IMR-90 (cell line): Measurements from ENCODE around the gene CCM2. TPM values are rescaled to one million over a fixed set of nuclear protein-coding genes. Genes with fewer than 3 reads are reported as not detected.

Source experiments
- ATAC-seq: fragments of 200-7000 bp; cut with Tn5 transposase; 2 replicates; pipeline ENCODE4 v1.9.1; 2020; ENCODE audit warnings: low read depth, mild to moderate bottlenecking, moderate library complexity
- BruUV-seq: library from RNA; stranded (reverse); fragments of 400-500 nt; replicated peaks from 2 replicates; lab custom pipeline; 2021; lab: Mats Ljungman, UMichigan
- CTCF ChIA-PET: fragments of 300-600 bp; formaldehyde crosslinking; extraction: SDS; loops from one replicate; lab custom pipeline; 2021; ENCODE audit warnings: antibody characterized with exemption; lab: Yijun Ruan, JAX
- POLR2A ChIA-PET: fragments of 300-600 bp; sonication (Branson Sonifier 250); formaldehyde crosslinking; loops from one replicate; lab custom pipeline; 2022; ENCODE audit warnings: antibody characterized with exemption; ENCODE audit not compliant: unreplicated experiment; lab: Charles Lee
- DNase-seq: peaks from one replicate; pipeline ENCODE4 v3.0.0; 2013
- H2AFZ ChIP-seq: replicated peaks from 2 replicates; pipeline ENCODE3; 2013; ENCODE audit warnings: low read length, mild to moderate bottlenecking; ENCODE audit not compliant: poor library complexity
- H2AK5ac ChIP-seq: 2 replicates; pipeline ENCODE4 v1.6.1; 2013; ENCODE audit warnings: low read depth, low read length, inconsistent platforms
- H2AK9ac ChIP-seq: replicated peaks from 2 replicates; pipeline ENCODE3; 2013; ENCODE audit warnings: mild to moderate bottlenecking, low read depth, low read length, moderate library complexity; ENCODE audit not compliant: poor library complexity
- H2BK120ac ChIP-seq: 2 replicates; pipeline ENCODE4 v1.6.1; 2013; ENCODE audit warnings: low read depth, low read length, inconsistent platforms
- H2BK15ac ChIP-seq: 3 replicates; pipeline ENCODE4 v1.6.1; 2013; ENCODE audit warnings: low read depth, low read length, inconsistent platforms
- H2BK20ac ChIP-seq: 2 replicates; pipeline ENCODE4 v1.6.1; 2013; ENCODE audit warnings: low read depth, mild to moderate bottlenecking, inconsistent platforms, low read length, moderate library complexity
- H2BK5ac ChIP-seq: 2 replicates; pipeline ENCODE4 v1.6.1; 2013; ENCODE audit warnings: mild to moderate bottlenecking, low read depth, low read length, inconsistent platforms; ENCODE audit not compliant: poor library complexity, severe bottlenecking
- H3K14ac ChIP-seq: replicated peaks from 2 replicates; pipeline ENCODE4 v1.6.1; 2013; ENCODE audit warnings: low read depth, low read length, inconsistent platforms
- H3K18ac ChIP-seq: 2 replicates; pipeline ENCODE4 v1.6.1; 2013; ENCODE audit warnings: low read depth, low read length, control low read depth
- H3K23ac ChIP-seq: 2 replicates; pipeline ENCODE4 v1.6.1; 2013; ENCODE audit warnings: low read depth, low read length, inconsistent platforms
- H3K27ac ChIP-seq: 2 replicates; pipeline ENCODE4 v1.5.1; 2013; ENCODE audit warnings: mild to moderate bottlenecking, control low read depth, low read length; ENCODE audit not compliant: insufficient read depth
- H3K27me3 ChIP-seq: 2 replicates; pipeline ENCODE4 v1.6.1; 2013; ENCODE audit warnings: low read length; ENCODE audit not compliant: control insufficient read depth, insufficient read depth
- H3K36me3 ChIP-seq: 2 replicates; pipeline ENCODE4 v1.6.1; 2013; ENCODE audit warnings: low read length, mixed read lengths; ENCODE audit not compliant: control insufficient read depth, insufficient read depth
- H3K4ac ChIP-seq: 2 replicates; pipeline ENCODE4 v1.6.1; 2013; ENCODE audit warnings: low read depth, low read length, inconsistent platforms
- H3K4me1 ChIP-seq: 2 replicates; pipeline ENCODE4 v1.6.1; 2013; ENCODE audit warnings: low read length, mixed read lengths; ENCODE audit not compliant: control insufficient read depth, insufficient read depth
- H3K4me2 ChIP-seq: 2 replicates; pipeline ENCODE4 v1.6.1; 2013; ENCODE audit warnings: low read depth, mild to moderate bottlenecking, control low read depth, low read length, moderate library complexity
- H3K4me3 ChIP-seq: 2 replicates; pipeline ENCODE4 v1.5.1; 2013; ENCODE audit warnings: low read depth, mild to moderate bottlenecking, control low read depth, low read length, moderate library complexity; ENCODE audit not compliant: insufficient read depth
- H3K56ac ChIP-seq: 2 replicates; pipeline ENCODE4 v1.6.1; 2013; ENCODE audit warnings: low read length, inconsistent platforms; ENCODE audit not compliant: insufficient read depth; ENCODE audit errors: extremely low read depth
- H3K79me1 ChIP-seq, 2 experiments: 2 replicates each; pipeline ENCODE4 v1.6.1; 2013; ENCODE audit warnings: low read length in 2 of 2, inconsistent platforms in 1 of 2, low read depth in 1 of 2
- H3K9ac ChIP-seq: 2 replicates; pipeline ENCODE4 v1.6.1; 2013; ENCODE audit warnings: low read depth, low read length, control low read depth
- H3K9me1 ChIP-seq: 2 replicates; pipeline ENCODE4 v1.6.1; 2013; ENCODE audit warnings: low read length, inconsistent platforms; ENCODE audit not compliant: insufficient read depth
- H3K9me3 ChIP-seq: 2 replicates; pipeline ENCODE4 v1.6.1; 2013; ENCODE audit warnings: low read length; ENCODE audit not compliant: control insufficient read depth, insufficient read depth
- H4K20me1 ChIP-seq: 2 replicates; pipeline ENCODE4 v1.6.1; 2013; ENCODE audit warnings: low read length, inconsistent platforms; ENCODE audit not compliant: insufficient read depth
- H4K5ac ChIP-seq: 2 replicates; pipeline ENCODE4 v1.6.1; 2013; ENCODE audit warnings: mild to moderate bottlenecking, low read depth, low read length, control low read depth
- H4K8ac ChIP-seq, 2 experiments: 2 replicates each; pipeline ENCODE4 v1.6.1; 2013; ENCODE audit warnings: low read depth in 2 of 2, low read length in 2 of 2, control low read depth in 1 of 2, inconsistent platforms in 1 of 2
- H4K91ac ChIP-seq: 2 replicates; pipeline ENCODE4 v1.6.1; 2013; ENCODE audit warnings: low read depth, low read length, inconsistent platforms; ENCODE audit not compliant: insufficient read depth
- BHLHE40 ChIP-seq: fragments of 150-350 bp; IDR thresholded peaks from 2 replicates; pipeline ENCODE4 v1.6.1; 2016; ENCODE audit warnings: mild to moderate bottlenecking, low read depth, low read length
- CEBPB ChIP-seq: IDR thresholded peaks from 2 replicates; pipeline ENCODE4 v1.6.1; 2012; ENCODE audit warnings: low read depth, low read length, improper control_type of control experiment
- CHD1 ChIP-seq: IDR thresholded peaks from 2 replicates; pipeline ENCODE4 v1.6.1; 2012; ENCODE audit warnings: low read depth, low read length, improper control_type of control experiment
- ELK1 ChIP-seq: fragments of 150-350 bp; IDR thresholded peaks from 2 replicates; pipeline ENCODE4 v1.6.1; 2016; ENCODE audit warnings: low read depth, mild to moderate bottlenecking, low read length, moderate library complexity, borderline replicate concordance
- FOS ChIP-seq: fragments of 150-350 bp; IDR thresholded peaks from 2 replicates; pipeline ENCODE4 v1.6.1; 2016; ENCODE audit warnings: low read depth, low read length
- MAFK ChIP-seq: IDR thresholded peaks from 2 replicates; pipeline ENCODE4 v1.6.1; 2012; ENCODE audit warnings: low read depth, low read length, improper control_type of control experiment
- MAZ ChIP-seq: IDR thresholded peaks from 2 replicates; pipeline ENCODE4 v1.6.1; 2012; ENCODE audit warnings: low read depth, mild to moderate bottlenecking, low read length, improper control_type of control experiment, moderate library complexity, borderline replicate concordance
- MXI1 ChIP-seq: IDR thresholded peaks from 2 replicates; pipeline ENCODE4 v1.6.1; 2012; ENCODE audit warnings: low read depth, mild to moderate bottlenecking, low read length, moderate library complexity, borderline replicate concordance
- NFE2L2 ChIP-seq: fragments of 150-350 bp; IDR thresholded peaks from 2 replicates; pipeline ENCODE4 v1.6.1; 2016; ENCODE audit warnings: low read depth, mild to moderate bottlenecking, low read length
- POLR2A ChIP-seq: IDR thresholded peaks from 2 replicates; pipeline ENCODE4 v1.6.1; 2012; ENCODE audit warnings: mild to moderate bottlenecking, low read depth, low read length
- RAD21 ChIP-seq: IDR thresholded peaks from 2 replicates; pipeline ENCODE4 v1.6.1; 2012; ENCODE audit warnings: low read length, improper control_type of control experiment
- RCOR1 ChIP-seq: IDR thresholded peaks from 2 replicates; pipeline ENCODE4 v1.6.1; 2012; ENCODE audit warnings: mild to moderate bottlenecking, low read length, improper control_type of control experiment; ENCODE audit not compliant: insufficient replicate concordance
- RFX5 ChIP-seq: IDR thresholded peaks from 2 replicates; pipeline ENCODE4 v1.8.0; 2012; ENCODE audit warnings: low read depth, mild to moderate bottlenecking, low read length, moderate library complexity
- SMC3 ChIP-seq: fragments of 150-350 bp; IDR thresholded peaks from 2 replicates; pipeline ENCODE4 v1.6.1; 2016; ENCODE audit warnings: low read depth, mild to moderate bottlenecking, antibody characterized with exemption, low read length, moderate library complexity
- WGBS, 2 experiments: methylation state at CpG; one replicate each; pipeline versions ENCODE4 v1.1.5 to v1.1.7; 2013; ENCODE audit warnings: missing lambda C conversion rate in 2 of 2; ENCODE audit not compliant: insufficient read length in 1 of 2; ENCODE audit errors: extremely low coverage in 2 of 2; 5-methylcytosine and 5-hydroxymethylcytosine counted together
- dilution Hi-C: fragments of 300-500 bp; cut with HindIII; formaldehyde crosslinking; loops from one replicate; pipeline ENCODE4 v1.14.3; 2018; ENCODE audit warnings: low sequenced_read_pairs; ENCODE audit not compliant: unreplicated experiment
- in situ Hi-C: fragments of 300-500 bp; cut with MboI; formaldehyde crosslinking; loops from 3 replicates; pipeline ENCODE4 v1.14.3; 2019; ENCODE audit warnings: low sequenced_read_pairs, inconsistent platforms, mixed read lengths
- intact Hi-C: fragments of 100-400 bp; cut with micrococcal nuclease; formaldehyde crosslinking; loops from 2 replicates; pipeline ENCODE4 v1.10.0; 2022
- polyA plus RNA-seq, 3 experiments: library from polyadenylated mRNA; depleted of rRNA; stranded (reverse); fragments of >200 nt; gene quantifications; 2 replicates each; pipeline ENCODE4 v1.2.3, GENCODE V29; 2012; ENCODE audit warnings: low replicate concordance in 1 of 3
- total RNA-seq: library from RNA; depleted of rRNA; stranded (reverse); fragments of >200 nt; gene quantifications from 2 replicates; pipeline ENCODE4 v1.2.3, GENCODE V29; 2012
- TF ChIP-seq, protein P1 (sequence below): fragments of 150-350 bp; IDR thresholded peaks from 2 replicates; pipeline ENCODE4 v1.6.1; 2017; ENCODE audit warnings: mild to moderate bottlenecking, antibody characterized with exemption, low read length, low read depth
- TF ChIP-seq, protein P2 (sequence below): conservative IDR thresholded peaks from 2 replicates; pipeline ENCODE4 v1.5.1; 2012; ENCODE audit warnings: mild to moderate bottlenecking, low read depth, low read length, improper control_type of control experiment

CCM2 gene
- total and polyA plus RNA-seq, 2 of the 4 experiments (the other 2 are of a cell fraction), result 65.2 to 78.5 TPM

- Histone ChIP-seq H2AFZ (no peak overlapping the region), H3K56ac (no peak overlapping the region), H3K79me1 (no peaks in the 10 kb centered on the region), H2BK5ac (no peak overlapping the region), H3K9me3 (no peaks in the 10 kb centered on the region), H2BK20ac (no peak overlapping the region), H3K18ac (no peak overlapping the region), H2BK120ac (no peak overlapping the region), H4K20me1 (no peaks in the 10 kb centered on the region), H3K4me1 (peaks cover 5% of the 10 kb centered on the region; the same call in 1 of the 2 replicates), H3K27ac (no peak overlapping the region), H3K27me3 (peaks cover 23% of the 10 kb centered on the region), H3K4me3 (no peak overlapping the region), H4K91ac (no peak overlapping the region), H4K8ac (no peak overlapping the region), H2AK9ac (no peak overlapping the region), H3K9me1 (no peaks in the 10 kb centered on the region), H3K4ac (no peak overlapping the region), H3K14ac (no peak overlapping the region), H3K36me3 (no peaks in the 10 kb centered on the region), H4K5ac (no peak overlapping the region), H3K9ac (no peak overlapping the region), H2BK15ac (no peak overlapping the region), H3K4me2 (no peak overlapping the region), H3K23ac (no peak overlapping the region), H2AK5ac (no peak overlapping the region)
- intact Hi-C loops, result no loop called here
- CTCF ChIA-PET, result interaction anchor here (0.5 to 0.6 kb wide), 2 partner anchors 76 to 98 kb away, joined by 3 to 4 read pairs; no protein-coding TSS in a partner anchor
- no peak for TF ChIP-seq ELK1
- TF ChIP-seq CEBPB, result no peak
- no peak for TF ChIP-seq MXI1
- no peak for TF ChIP-seq MAFK
- TF ChIP-seq SMC3, result no peak
- TF ChIP-seq MAZ, result no peak
- TF ChIP-seq NFE2L2, result no peak
- no peak for TF ChIP-seq FOS
- TF ChIP-seq, protein P1, sequence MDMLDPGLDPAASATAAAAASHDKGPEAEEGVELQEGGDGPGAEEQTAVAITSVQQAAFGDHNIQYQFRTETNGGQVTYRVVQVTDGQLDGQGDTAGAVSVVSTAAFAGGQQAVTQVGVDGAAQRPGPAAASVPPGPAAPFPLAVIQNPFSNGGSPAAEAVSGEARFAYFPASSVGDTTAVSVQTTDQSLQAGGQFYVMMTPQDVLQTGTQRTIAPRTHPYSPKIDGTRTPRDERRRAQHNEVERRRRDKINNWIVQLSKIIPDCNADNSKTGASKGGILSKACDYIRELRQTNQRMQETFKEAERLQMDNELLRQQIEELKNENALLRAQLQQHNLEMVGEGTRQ, result no peak
- no peak for TF ChIP-seq POLR2A
- no peak for TF ChIP-seq CHD1
- TF ChIP-seq, protein P2, sequence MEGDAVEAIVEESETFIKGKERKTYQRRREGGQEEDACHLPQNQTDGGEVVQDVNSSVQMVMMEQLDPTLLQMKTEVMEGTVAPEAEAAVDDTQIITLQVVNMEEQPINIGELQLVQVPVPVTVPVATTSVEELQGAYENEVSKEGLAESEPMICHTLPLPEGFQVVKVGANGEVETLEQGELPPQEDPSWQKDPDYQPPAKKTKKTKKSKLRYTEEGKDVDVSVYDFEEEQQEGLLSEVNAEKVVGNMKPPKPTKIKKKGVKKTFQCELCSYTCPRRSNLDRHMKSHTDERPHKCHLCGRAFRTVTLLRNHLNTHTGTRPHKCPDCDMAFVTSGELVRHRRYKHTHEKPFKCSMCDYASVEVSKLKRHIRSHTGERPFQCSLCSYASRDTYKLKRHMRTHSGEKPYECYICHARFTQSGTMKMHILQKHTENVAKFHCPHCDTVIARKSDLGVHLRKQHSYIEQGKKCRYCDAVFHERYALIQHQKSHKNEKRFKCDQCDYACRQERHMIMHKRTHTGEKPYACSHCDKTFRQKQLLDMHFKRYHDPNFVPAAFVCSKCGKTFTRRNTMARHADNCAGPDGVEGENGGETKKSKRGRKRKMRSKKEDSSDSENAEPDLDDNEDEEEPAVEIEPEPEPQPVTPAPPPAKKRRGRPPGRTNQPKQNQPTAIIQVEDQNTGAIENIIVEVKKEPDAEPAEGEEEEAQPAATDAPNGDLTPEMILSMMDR, result no peak
- no peak for TF ChIP-seq RFX5
- no peak for TF ChIP-seq RCOR1
- TF ChIP-seq RAD21, result no peak
- no peak for TF ChIP-seq BHLHE40
- WGBS, 2 experiments, result 80% methylated on average over 2 of the region's 13 CpGs; no CpG with 5 or more reads in 1 of the 2 experiments
- no TSS peak for BruUV-seq
- POLR2A ChIA-PET, result no interaction called here
- ATAC-seq, result no peak
- no peak for DNase-seq
- in situ Hi-C loops, result loop anchor here (10.0 kb wide), 1 partner anchor 170 kb away; no protein-coding TSS in a partner anchor
- dilution Hi-C loops, result no loop called here
Observed at GRCh38 chr7:44964831-44965440, 35.1 kb upstream of the CCM2 start.
